Measurements from ENCODE around the gene ACTN3.
A peak's percentile ranks its signal among the peaks of the same experiment; 100 is the strongest.
"Not testable (repeated sequence)": the region's sequence is repeated elsewhere in the genome, so short reads cannot be mapped to it uniquely, and the experiment has no call there.

The ACTN3 gene

GRCh38 chr11:66591175-66591574 lies 44.5 kb downstream of the ACTN3 start:
- no peaks in the 10 kb centered on the region for H3K9me3 ChIP-seq (ENCODE audit: control insufficient read depth, low read length)
- H3K4me3 ChIP-seq (ENCODE audit: low read length) = no peak overlapping the region
- no peaks in the 10 kb centered on the region for H3K27me3 ChIP-seq (replicated peaks; ENCODE audit: control insufficient read depth, insufficient read depth, low read length)
- H3K36me3 ChIP-seq (ENCODE audit: control insufficient read depth, insufficient read depth, low read length, severe bottlenecking) = no peaks in the 10 kb centered on the region
- no peak for DNase-seq (ENCODE audit: low read depth)
- H3K4me1 ChIP-seq (ENCODE audit: control insufficient read depth, insufficient read depth, low read length) = peaks cover 23% of the 10 kb centered on the region
- no peak overlapping the region for H3K9ac ChIP-seq (ENCODE audit: low read length)

GRCh38 chr11:66592457-66593302 lies 46.0 kb downstream of the ACTN3 start, which contains the start of the genes CCDC87 and CCS:
Gene CCDC87 (minus strand): TSS chr11:66593063. CDS start chr11:66593015, 48 bp downstream.
Gene CCS (plus strand): TSS chr11:66593185. CDS start chr11:66593262, 77 bp downstream.
- Histone ChIP-seq H3K27me3 (replicated peaks; ENCODE audit: control insufficient read depth, insufficient read depth, low read length) (no peaks in the 10 kb centered on the region), H3K36me3 (ENCODE audit: control insufficient read depth, insufficient read depth, low read length, severe bottlenecking) (no peaks in the 10 kb centered on the region), H3K9ac (ENCODE audit: low read length) (peak within 1 kb of the TSS; percentile 91), H3K4me1 (ENCODE audit: control insufficient read depth, insufficient read depth, low read length) (peaks cover 23% of the 10 kb centered on the region), H3K9me3 (ENCODE audit: control insufficient read depth, low read length) (no peaks in the 10 kb centered on the region), H3K4me3 (ENCODE audit: low read length) (peak within 1 kb of the TSS; percentile 87)
- peak; percentile 98 for DNase-seq (ENCODE audit: low read depth)

DNA sequence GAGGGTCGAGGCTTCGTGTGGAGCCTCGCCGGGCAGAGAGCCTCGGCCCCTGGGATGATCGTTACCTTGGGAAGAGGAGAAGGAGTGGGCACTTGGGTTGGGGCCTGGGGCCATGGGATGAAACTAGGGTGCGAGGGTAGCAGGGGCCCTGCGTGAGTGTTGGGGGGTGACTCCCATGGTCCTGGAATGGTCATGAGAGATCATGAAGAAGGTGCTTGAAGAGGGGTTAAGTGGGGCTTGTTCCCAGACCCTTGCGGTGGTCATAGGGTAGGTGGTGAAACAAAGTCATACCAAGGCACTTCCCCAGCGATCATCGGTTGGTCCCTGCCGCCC lies 46.6 kb downstream of the ACTN3 start:
- peak overlapping the region; percentile 87 for H3K4me3 ChIP-seq (ENCODE audit: low read length)
- H3K36me3 ChIP-seq (ENCODE audit: control insufficient read depth, insufficient read depth, low read length, severe bottlenecking) = no peaks in the 10 kb centered on the region
- no peaks in the 10 kb centered on the region for H3K27me3 ChIP-seq (replicated peaks; ENCODE audit: control insufficient read depth, insufficient read depth, low read length)
- H3K4me1 ChIP-seq (ENCODE audit: control insufficient read depth, insufficient read depth, low read length) = peaks cover 23% of the 10 kb centered on the region
- peak overlapping the region; percentile 91 for H3K9ac ChIP-seq (ENCODE audit: low read length)
- no peaks in the 10 kb centered on the region for H3K9me3 ChIP-seq (ENCODE audit: control insufficient read depth, low read length)
- DNase-seq (ENCODE audit: low read depth) = peak; percentile 19

GRCh38 chr11:66593650-66594049 lies 46.9 kb downstream of the ACTN3 start:
- peaks cover 23% of the 10 kb centered on the region for H3K4me1 ChIP-seq (ENCODE audit: control insufficient read depth, insufficient read depth, low read length)
- H3K27me3 ChIP-seq (replicated peaks; ENCODE audit: control insufficient read depth, insufficient read depth, low read length) = no peaks in the 10 kb centered on the region
- no peaks in the 10 kb centered on the region for H3K9me3 ChIP-seq (ENCODE audit: control insufficient read depth, low read length)
- no peaks in the 10 kb centered on the region for H3K36me3 ChIP-seq (ENCODE audit: control insufficient read depth, insufficient read depth, low read length, severe bottlenecking)
- peak overlapping the region; percentile 87 for H3K4me3 ChIP-seq (ENCODE audit: low read length)
- peak overlapping the region; percentile 91 for H3K9ac ChIP-seq (ENCODE audit: low read length)
- DNase-seq (ENCODE audit: low read depth) = no peak

DNA sequence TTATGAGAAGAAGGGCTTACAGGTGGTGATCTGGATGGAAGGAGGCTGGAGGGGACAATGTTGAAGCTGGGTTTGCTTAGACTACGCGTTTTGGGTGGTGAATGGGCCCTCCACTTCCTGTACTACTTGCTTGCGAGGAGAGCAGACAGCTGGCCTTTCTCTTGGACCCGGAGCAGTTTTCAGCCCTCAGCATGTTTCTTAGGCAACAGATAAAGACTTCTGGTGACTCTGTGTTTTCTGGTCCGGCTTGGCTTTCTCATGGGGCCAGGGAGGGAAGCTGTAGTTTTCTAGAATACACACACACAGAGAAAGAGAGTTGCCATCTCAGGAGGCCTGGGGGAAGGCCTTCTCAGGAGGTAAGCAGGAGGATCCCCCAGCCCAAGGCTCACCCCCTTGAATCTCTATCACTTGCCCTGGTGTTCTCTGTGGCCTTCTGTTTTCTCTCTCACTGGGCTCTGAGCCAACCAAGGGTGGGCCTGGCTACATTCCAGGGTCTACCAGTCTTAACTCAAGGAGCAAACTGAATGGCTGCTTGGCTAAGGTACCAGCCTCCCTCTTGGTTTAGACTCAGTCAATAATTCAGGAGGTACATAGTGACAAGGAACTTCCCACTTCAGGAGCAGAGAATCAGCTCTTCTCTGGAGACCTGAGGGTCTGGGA lies 48.7 kb downstream of the ACTN3 start:
- no peak overlapping the region for H3K9ac ChIP-seq (ENCODE audit: low read length)
- H3K36me3 ChIP-seq (ENCODE audit: control insufficient read depth, insufficient read depth, low read length, severe bottlenecking) = peaks cover 7% of the 10 kb centered on the region
- DNase-seq (ENCODE audit: low read depth) = no peak
- H3K4me3 ChIP-seq (ENCODE audit: low read length) = no peak overlapping the region
- H3K4me1 ChIP-seq (ENCODE audit: control insufficient read depth, insufficient read depth, low read length) = peaks cover 32% of the 10 kb centered on the region
- no peaks in the 10 kb centered on the region for H3K27me3 ChIP-seq (replicated peaks; ENCODE audit: control insufficient read depth, insufficient read depth, low read length)
- no peaks in the 10 kb centered on the region for H3K9me3 ChIP-seq (ENCODE audit: control insufficient read depth, low read length)

DNA sequence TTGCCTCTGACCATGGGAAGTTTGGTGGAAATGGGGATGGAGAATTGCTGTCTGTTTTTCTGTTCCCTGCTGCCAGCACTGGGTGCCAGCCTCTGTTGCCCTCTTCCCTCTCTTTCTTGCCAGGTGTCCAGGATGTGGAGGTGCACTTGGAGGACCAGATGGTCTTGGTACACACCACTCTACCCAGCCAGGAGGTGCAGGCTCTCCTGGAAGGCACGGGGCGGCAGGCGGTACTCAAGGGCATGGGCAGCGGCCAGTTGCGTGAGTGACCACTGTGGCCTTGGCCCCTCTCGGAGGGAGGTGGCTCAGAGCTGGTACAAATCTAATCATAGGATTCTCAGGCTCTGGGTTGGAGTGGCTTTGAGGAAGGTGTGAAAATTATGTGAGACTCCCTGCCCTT lies 52.3 kb downstream of the ACTN3 start:
- Histone ChIP-seq H3K27me3 (replicated peaks; ENCODE audit: control insufficient read depth, insufficient read depth, low read length) (no peaks in the 10 kb centered on the region), H3K4me3 (ENCODE audit: low read length) (no peak overlapping the region), H3K9ac (ENCODE audit: low read length) (no peak overlapping the region), H3K36me3 (ENCODE audit: control insufficient read depth, insufficient read depth, low read length, severe bottlenecking) (peaks cover 7% of the 10 kb centered on the region), H3K9me3 (ENCODE audit: control insufficient read depth, low read length) (no peaks in the 10 kb centered on the region), H3K4me1 (ENCODE audit: control insufficient read depth, insufficient read depth, low read length) (peaks cover 47% of the 10 kb centered on the region)
- no peak for DNase-seq (ENCODE audit: low read depth)

DNA sequence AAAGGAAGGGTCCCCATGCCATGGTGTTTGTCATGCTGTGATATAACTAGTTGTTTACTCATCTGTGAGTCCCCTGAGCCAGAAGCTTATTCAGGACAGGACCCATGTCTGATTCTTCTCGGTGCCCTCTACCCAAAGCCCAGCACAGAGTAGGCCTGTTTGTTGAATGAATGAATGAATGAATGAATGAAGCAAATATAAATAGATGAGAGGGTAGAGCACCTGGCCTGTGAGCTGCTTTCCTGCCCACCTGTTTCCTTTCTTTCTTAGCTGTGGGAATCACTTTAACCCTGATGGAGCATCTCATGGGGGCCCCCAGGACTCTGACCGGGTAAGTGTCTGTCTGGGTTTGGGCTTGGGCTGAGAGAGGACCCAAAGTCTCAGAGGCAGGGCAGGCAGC lies 53.5 kb downstream of the ACTN3 start:
- no peak for DNase-seq (ENCODE audit: low read depth)
- Histone ChIP-seq H3K4me1 (ENCODE audit: control insufficient read depth, insufficient read depth, low read length) (peaks cover 42% of the 10 kb centered on the region), H3K4me3 (ENCODE audit: low read length) (no peak overlapping the region), H3K9me3 (ENCODE audit: control insufficient read depth, low read length) (no peaks in the 10 kb centered on the region), H3K27me3 (replicated peaks; ENCODE audit: control insufficient read depth, insufficient read depth, low read length) (no peaks in the 10 kb centered on the region), H3K9ac (ENCODE audit: low read length) (peak overlapping the region; percentile 50), H3K36me3 (ENCODE audit: control insufficient read depth, insufficient read depth, low read length, severe bottlenecking) (peaks cover 19% of the 10 kb centered on the region)

GRCh38 chr11:66600631-66601233 lies 54.0 kb downstream of the ACTN3 start:
- Histone ChIP-seq H3K9me3 (ENCODE audit: control insufficient read depth, low read length) (no peaks in the 10 kb centered on the region), H3K4me1 (ENCODE audit: control insufficient read depth, insufficient read depth, low read length) (peaks cover 36% of the 10 kb centered on the region), H3K27me3 (replicated peaks; ENCODE audit: control insufficient read depth, insufficient read depth, low read length) (no peaks in the 10 kb centered on the region), H3K4me3 (ENCODE audit: low read length) (no peak overlapping the region), H3K36me3 (ENCODE audit: control insufficient read depth, insufficient read depth, low read length, severe bottlenecking) (peaks cover 24% of the 10 kb centered on the region), H3K9ac (ENCODE audit: low read length) (peak overlapping the region; percentile 50)
- DNase-seq (ENCODE audit: low read depth) = peak; percentile 26

DNA sequence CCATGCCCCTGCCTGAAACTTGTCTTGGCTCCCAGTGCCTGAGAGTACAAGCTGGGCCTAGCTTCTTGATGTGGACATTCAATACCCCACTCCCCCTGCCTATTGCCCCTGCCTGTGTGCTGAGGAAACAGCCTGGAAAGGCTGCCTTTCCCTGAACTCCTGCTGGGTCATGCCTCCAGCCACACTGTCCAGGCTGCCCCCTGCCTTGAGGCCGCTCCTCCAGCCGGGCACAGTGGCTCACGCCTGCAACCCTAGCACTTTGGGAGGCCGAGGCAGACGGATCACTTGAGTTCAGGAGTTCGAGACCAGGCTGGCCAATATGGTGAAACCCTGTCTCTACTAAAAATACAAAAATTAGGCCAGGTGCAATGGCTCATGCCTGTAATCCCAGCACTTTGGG lies 56.4 kb downstream of the ACTN3 start:
- no peak for DNase-seq (ENCODE audit: low read depth)
- Histone ChIP-seq H3K9ac (ENCODE audit: low read length) (no peak overlapping the region), H3K4me3 (ENCODE audit: low read length) (no peak overlapping the region), H3K4me1 (ENCODE audit: control insufficient read depth, insufficient read depth, low read length) (peaks cover 52% of the 10 kb centered on the region), H3K27me3 (replicated peaks; ENCODE audit: control insufficient read depth, insufficient read depth, low read length) (no peaks in the 10 kb centered on the region), H3K9me3 (ENCODE audit: control insufficient read depth, low read length) (no peaks in the 10 kb centered on the region), H3K36me3 (ENCODE audit: control insufficient read depth, insufficient read depth, low read length, severe bottlenecking) (peaks cover 25% of the 10 kb centered on the region)

DNA sequence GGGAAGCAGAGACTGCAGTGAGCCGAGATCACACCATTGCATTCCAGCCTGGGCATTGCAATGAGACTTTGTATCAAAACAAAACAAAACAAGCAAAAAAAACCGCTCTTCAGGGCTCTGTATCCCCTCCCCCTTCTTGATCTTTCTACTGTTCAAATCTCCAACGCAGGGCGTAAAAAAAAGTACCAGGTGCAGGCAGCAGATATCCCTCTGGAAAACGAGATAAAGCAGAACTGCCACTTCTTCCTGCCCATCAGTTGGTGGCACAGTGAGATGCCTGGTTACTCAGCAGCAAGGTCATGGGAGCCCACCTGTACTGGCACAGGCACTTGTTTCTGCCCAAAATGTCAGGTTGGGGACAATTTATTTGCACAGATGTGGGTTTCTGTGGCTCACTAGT lies 57.5 kb downstream of the ACTN3 start:
- H3K9me3 ChIP-seq (ENCODE audit: control insufficient read depth, low read length) = no peaks in the 10 kb centered on the region
- H3K9ac ChIP-seq (ENCODE audit: low read length) = no peak overlapping the region
- H3K36me3 ChIP-seq (ENCODE audit: control insufficient read depth, insufficient read depth, low read length, severe bottlenecking) = peaks cover 24% of the 10 kb centered on the region
- H3K27me3 ChIP-seq (replicated peaks; ENCODE audit: control insufficient read depth, insufficient read depth, low read length) = no peaks in the 10 kb centered on the region
- H3K4me3 ChIP-seq (ENCODE audit: low read length) = no peak overlapping the region
- H3K4me1 ChIP-seq (ENCODE audit: control insufficient read depth, insufficient read depth, low read length) = peaks cover 55% of the 10 kb centered on the region
- DNase-seq (ENCODE audit: low read depth) = no peak

- H3K4me3 ChIP-seq (ENCODE audit: low read length); H3K27me3 ChIP-seq (replicated peaks; ENCODE audit: control insufficient read depth, insufficient read depth, low read length); DNase-seq (ENCODE audit: low read depth); H3K9me3 ChIP-seq (ENCODE audit: control insufficient read depth, low read length): not testable (repeated sequence)
- peak overlapping the region; percentile 39 for H3K9ac ChIP-seq (ENCODE audit: low read length)
- H3K36me3 ChIP-seq (ENCODE audit: control insufficient read depth, insufficient read depth, low read length, severe bottlenecking) = peaks cover 18% of the 10 kb centered on the region
- H3K4me1 ChIP-seq (ENCODE audit: control insufficient read depth, insufficient read depth, low read length) = peaks cover 34% of the 10 kb centered on the region
Observed at GRCh38 chr11:66606608-66607007, 59.9 kb downstream of the ACTN3 start.
